Measurements from ENCODE around the gene PPP1R27. TPM values are rescaled to one million over a fixed set of nuclear protein-coding genes. Genes with fewer than 3 reads are reported as not detected.
A peak's percentile ranks its signal among the peaks of the same experiment; 100 is the strongest.

PPP1R27 gene
- total and polyA plus RNA-seq, 2 donors, result not detected

GRCh38 chr17:81805707-81806460 is 29.0 kb downstream of the PPP1R27 start:
- WGBS, result 66% methylated on average over 18 of the region's 18 CpGs

GRCh38 chr17:81804559-81805399 is 30.1 kb downstream of the PPP1R27 start:
- Histone ChIP-seq H3K36me3 (ENCODE audit: insufficient read depth) (no peaks in the 10 kb centered on the region), H3K4me3 (ENCODE audit: low read depth, low read length) (peak overlapping the region; percentile 8), H3K4me1 (ENCODE audit: insufficient read depth) (peaks cover 3% of the 10 kb centered on the region), H3K27ac (ENCODE audit: low read depth) (no peak overlapping the region)
- DNase-seq (ENCODE audit: extremely low spot score), result no peak
- 4% methylated on average over 65 of the region's 65 CpGs for WGBS

More at GRCh38 chr17:81805707-81806460, 29.0 kb downstream of the PPP1R27 start:
- H3K4me3 ChIP-seq (ENCODE audit: low read depth, low read length), result no peak overlapping the region
- peaks cover 3% of the 10 kb centered on the region for H3K4me1 ChIP-seq (ENCODE audit: insufficient read depth)
- no peaks in the 10 kb centered on the region for H3K36me3 ChIP-seq (ENCODE audit: insufficient read depth)
- no peak for DNase-seq (ENCODE audit: extremely low spot score)
- no peak overlapping the region for H3K27ac ChIP-seq (ENCODE audit: low read depth)

- no peaks in the 10 kb centered on the region for H3K36me3 ChIP-seq (ENCODE audit: insufficient read depth)
- no peak within 1 kb of the TSS for H3K27ac ChIP-seq (ENCODE audit: low read depth)
- no peak for DNase-seq (ENCODE audit: extremely low spot score)
- peak within 1 kb of the TSS; percentile 22 for H3K4me3 ChIP-seq (ENCODE audit: low read depth, low read length)
- peaks cover 3% of the 10 kb centered on the region for H3K4me1 ChIP-seq (ENCODE audit: insufficient read depth)
- 1% methylated on average over 110 of the region's 110 CpGs for WGBS
These were observed 30.9 kb downstream of the PPP1R27 start, which contains the start of gene GCGR for GRCh38 chr17:81803728-81804558. GCGR (plus strand) TSS chr17:81804150; CDS start chr17:81809019, 4,869 bp downstream.

GRCh38 chr17:81802856-81803643 is 31.8 kb downstream of the PPP1R27 start:
- Histone ChIP-seq H3K27ac (ENCODE audit: low read depth) (no peak overlapping the region), H3K4me1 (ENCODE audit: insufficient read depth) (peaks cover 3% of the 10 kb centered on the region), H3K4me3 (ENCODE audit: low read depth, low read length) (peak overlapping the region; percentile 22), H3K36me3 (ENCODE audit: insufficient read depth) (no peaks in the 10 kb centered on the region)
- WGBS, result 27% methylated on average over 26 of the region's 26 CpGs
- no peak for DNase-seq (ENCODE audit: extremely low spot score)

- peaks cover 3% of the 10 kb centered on the region for H3K4me1 ChIP-seq (ENCODE audit: insufficient read depth)
- 82% methylated on average over 9 of the region's 9 CpGs for WGBS
- H3K27ac ChIP-seq (ENCODE audit: low read depth), result no peak overlapping the region
- no peak for DNase-seq (ENCODE audit: extremely low spot score)
- no peaks in the 10 kb centered on the region for H3K36me3 ChIP-seq (ENCODE audit: insufficient read depth)
- no peak overlapping the region for H3K4me3 ChIP-seq (ENCODE audit: low read depth, low read length)
These were observed 32.6 kb downstream of the PPP1R27 start for GRCh38 chr17:81802048-81802758.

- Histone ChIP-seq H3K36me3 (ENCODE audit: insufficient read depth) (no peaks in the 10 kb centered on the region), H3K4me3 (ENCODE audit: low read depth, low read length) (no peak overlapping the region), H3K4me1 (ENCODE audit: insufficient read depth) (peaks cover 3% of the 10 kb centered on the region), H3K27ac (ENCODE audit: low read depth) (no peak overlapping the region)
- WGBS, result 87% methylated on average over 9 of the region's 9 CpGs
- DNase-seq (ENCODE audit: extremely low spot score), result no peak
These were observed 33.5 kb downstream of the PPP1R27 start for GRCh38 chr17:81801327-81801726.

- H3K4me1 ChIP-seq (ENCODE audit: insufficient read depth), result no peaks in the 10 kb centered on the region
- H3K27ac ChIP-seq (ENCODE audit: low read depth), result no peak overlapping the region
- H3K36me3 ChIP-seq (ENCODE audit: insufficient read depth), result no peaks in the 10 kb centered on the region
- 33% methylated on average over 8 of the region's 8 CpGs for WGBS
- H3K4me3 ChIP-seq (ENCODE audit: low read depth, low read length), result no peak overlapping the region
- no peak for DNase-seq (ENCODE audit: extremely low spot score)
These were observed 40.3 kb downstream of the PPP1R27 start for GRCh38 chr17:81794509-81794908.

GRCh38 chr17:81794074-81794476 is 40.8 kb downstream of the PPP1R27 start:
- 91% methylated on average over 3 of the region's 3 CpGs for WGBS
- no peak for DNase-seq (ENCODE audit: extremely low spot score)
- no peak overlapping the region for H3K27ac ChIP-seq (ENCODE audit: low read depth)
- no peak overlapping the region for H3K4me3 ChIP-seq (ENCODE audit: low read depth, low read length)
- H3K36me3 ChIP-seq (ENCODE audit: insufficient read depth), result no peaks in the 10 kb centered on the region
- no peaks in the 10 kb centered on the region for H3K4me1 ChIP-seq (ENCODE audit: insufficient read depth)

- no peak for DNase-seq (ENCODE audit: extremely low spot score)
- no peak overlapping the region for H3K27ac ChIP-seq (ENCODE audit: low read depth)
- no peaks in the 10 kb centered on the region for H3K36me3 ChIP-seq (ENCODE audit: insufficient read depth)
- 91% methylated on average over 8 of the region's 8 CpGs for WGBS
- H3K4me1 ChIP-seq (ENCODE audit: insufficient read depth), result no peaks in the 10 kb centered on the region
- H3K4me3 ChIP-seq (ENCODE audit: low read depth, low read length), result no peak overlapping the region
These were observed 41.9 kb downstream of the PPP1R27 start for GRCh38 chr17:81792675-81793615.

Measured in urinary bladder (tissue), 4 donors.